GM06990 (cell line): ENCODE measurements around the gene UBE2D2.
A peak's percentile ranks its signal among the peaks of the same experiment; 100 is the strongest.

ENCODE experiments used
- DNase-seq: peaks from one replicate; pipeline ENCODE4 v3.0.0-alpha.2; 2011; ENCODE audit not compliant: insufficient read length; ENCODE audit errors: extremely low read depth
- H3K27me3 ChIP-seq: replicated peaks from 2 replicates; pipeline ENCODE4 v1.6.0; 2011; ENCODE audit warnings: low read length; ENCODE audit not compliant: control insufficient read depth, insufficient read depth
- H3K36me3 ChIP-seq: 2 replicates; pipeline ENCODE4 v1.5.1; 2011; ENCODE audit warnings: low read length; ENCODE audit not compliant: control insufficient read depth, insufficient read depth
- H3K4me3 ChIP-seq: replicated peaks from 2 replicates; pipeline ENCODE4 v1.5.1; 2011; ENCODE audit warnings: low read depth, mild to moderate bottlenecking, control low read depth, low read length
- TF ChIP-seq, protein P1 (sequence below): IDR thresholded peaks from 2 replicates; pipeline ENCODE4 v1.5.1; 2011; ENCODE audit warnings: low read length, control low read depth, mild to moderate bottlenecking, inconsistent platforms; ENCODE audit not compliant: insufficient read depth, poor library complexity, severe bottlenecking

UBE2D2 gene

DNA sequence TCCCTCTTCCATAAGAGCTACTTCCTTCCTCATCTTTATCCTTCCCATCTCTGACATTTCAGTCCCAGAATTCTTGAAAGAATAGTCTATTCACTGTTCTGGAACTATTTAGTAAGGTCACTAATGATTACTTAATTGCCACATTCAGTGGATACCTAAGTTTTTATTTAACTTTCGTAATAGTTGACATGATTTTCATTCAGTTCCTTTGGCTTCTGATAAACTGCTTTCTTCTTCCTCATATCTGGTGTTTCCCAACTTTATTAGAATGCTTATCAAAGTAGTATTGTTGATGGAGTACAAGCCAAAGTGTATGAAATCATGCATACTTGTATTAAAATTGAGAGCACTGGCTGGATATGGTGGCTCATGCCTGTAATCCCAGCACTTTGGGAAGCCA, 10.8 kb downstream of the UBE2D2 start:
- Histone ChIP-seq H3K27me3 (no peaks in the 10 kb centered on the region), H3K36me3 (peaks cover 2% of the 10 kb centered on the region; the same call in 1 of the 2 replicates), H3K4me3 (no peak overlapping the region)
- TF ChIP-seq, protein P1, sequence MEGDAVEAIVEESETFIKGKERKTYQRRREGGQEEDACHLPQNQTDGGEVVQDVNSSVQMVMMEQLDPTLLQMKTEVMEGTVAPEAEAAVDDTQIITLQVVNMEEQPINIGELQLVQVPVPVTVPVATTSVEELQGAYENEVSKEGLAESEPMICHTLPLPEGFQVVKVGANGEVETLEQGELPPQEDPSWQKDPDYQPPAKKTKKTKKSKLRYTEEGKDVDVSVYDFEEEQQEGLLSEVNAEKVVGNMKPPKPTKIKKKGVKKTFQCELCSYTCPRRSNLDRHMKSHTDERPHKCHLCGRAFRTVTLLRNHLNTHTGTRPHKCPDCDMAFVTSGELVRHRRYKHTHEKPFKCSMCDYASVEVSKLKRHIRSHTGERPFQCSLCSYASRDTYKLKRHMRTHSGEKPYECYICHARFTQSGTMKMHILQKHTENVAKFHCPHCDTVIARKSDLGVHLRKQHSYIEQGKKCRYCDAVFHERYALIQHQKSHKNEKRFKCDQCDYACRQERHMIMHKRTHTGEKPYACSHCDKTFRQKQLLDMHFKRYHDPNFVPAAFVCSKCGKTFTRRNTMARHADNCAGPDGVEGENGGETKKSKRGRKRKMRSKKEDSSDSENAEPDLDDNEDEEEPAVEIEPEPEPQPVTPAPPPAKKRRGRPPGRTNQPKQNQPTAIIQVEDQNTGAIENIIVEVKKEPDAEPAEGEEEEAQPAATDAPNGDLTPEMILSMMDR, result no peak
- DNase-seq, result no peak

DNA sequence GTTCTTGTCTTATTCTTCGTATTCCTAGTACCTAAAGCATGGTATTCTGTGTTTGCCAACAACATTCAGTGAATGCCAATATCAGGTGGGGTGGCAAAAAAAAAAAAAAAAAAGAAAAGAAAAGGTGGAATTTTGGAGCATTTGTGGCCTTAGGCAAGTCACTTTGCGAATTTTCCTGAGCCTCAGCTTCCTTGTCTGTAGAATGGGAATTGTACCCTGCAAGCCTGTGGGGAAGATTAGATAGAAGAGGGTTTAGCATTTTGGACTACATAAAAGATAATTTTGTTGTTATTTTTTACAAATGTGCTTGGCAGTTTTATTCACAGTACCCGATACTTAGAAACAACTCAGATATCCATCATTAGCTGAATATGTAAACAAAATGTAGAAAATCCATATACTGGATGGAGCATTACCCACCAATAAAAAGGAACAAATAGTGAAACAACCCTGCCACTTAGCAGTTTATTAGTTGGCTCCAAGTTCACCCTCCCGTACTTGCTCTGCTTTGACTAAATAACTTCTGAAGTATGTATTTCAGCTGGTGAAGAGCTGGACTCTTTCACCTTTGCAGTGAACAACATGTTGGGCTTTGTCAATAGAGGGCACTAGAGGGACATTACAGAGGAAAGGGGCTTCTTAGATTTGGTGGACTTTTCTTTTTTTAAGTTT, 13.6 kb downstream of the UBE2D2 start:
- Histone ChIP-seq H3K4me3 (no peak overlapping the region), H3K36me3 (peaks cover 2% of the 10 kb centered on the region), H3K27me3 (no peaks in the 10 kb centered on the region)
- DNase-seq, result no peak
- TF ChIP-seq, protein P1, result peak; percentile 68

GRCh38 chr5:139575313-139575646, 14.1 kb downstream of the UBE2D2 start:
- no peak overlapping the region for H3K4me3 ChIP-seq
- no peaks in the 10 kb centered on the region for H3K27me3 ChIP-seq
- no peaks in the 10 kb centered on the region; the same call in 1 of the 2 replicates for H3K36me3 ChIP-seq
- TF ChIP-seq, protein P1, result no peak
- no peak for DNase-seq

GRCh38 chr5:139575751-139576150, 14.6 kb downstream of the UBE2D2 start:
- TF ChIP-seq, protein P1, result no peak
- no peak overlapping the region for H3K4me3 ChIP-seq

GRCh38 chr5:139577689-139578290, 16.7 kb downstream of the UBE2D2 start:
- Histone ChIP-seq H3K4me3 (no peak overlapping the region), H3K36me3 (no peaks in the 10 kb centered on the region; the same call in 1 of the 2 replicates)
- DNase-seq, result no peak

More at GRCh38 chr5:139575751-139576150, 14.6 kb downstream of the UBE2D2 start:
- H3K36me3 ChIP-seq, result no peaks in the 10 kb centered on the region; the same call in 1 of the 2 replicates
- no peaks in the 10 kb centered on the region for H3K27me3 ChIP-seq
- no peak for DNase-seq

More at GRCh38 chr5:139577689-139578290, 16.7 kb downstream of the UBE2D2 start:
- H3K27me3 ChIP-seq, result no peaks in the 10 kb centered on the region
- TF ChIP-seq, protein P1, result no peak
